GM10266 (cell line): ENCODE results near the gene MVK.

ENCODE experiments used
- DNase-seq: peaks from one replicate; pipeline ENCODE4 v3.0.0; 2012; ENCODE audit errors: extremely low spot score
- TF ChIP-seq, protein P1 (sequence below): IDR thresholded peaks from 2 replicates; pipeline ENCODE4 v1.5.1; 2012; ENCODE audit warnings: mild to moderate bottlenecking, low read depth; ENCODE audit not compliant: control insufficient read depth, insufficient read depth; ENCODE audit errors: missing control alignments

Gene MVK

DNA sequence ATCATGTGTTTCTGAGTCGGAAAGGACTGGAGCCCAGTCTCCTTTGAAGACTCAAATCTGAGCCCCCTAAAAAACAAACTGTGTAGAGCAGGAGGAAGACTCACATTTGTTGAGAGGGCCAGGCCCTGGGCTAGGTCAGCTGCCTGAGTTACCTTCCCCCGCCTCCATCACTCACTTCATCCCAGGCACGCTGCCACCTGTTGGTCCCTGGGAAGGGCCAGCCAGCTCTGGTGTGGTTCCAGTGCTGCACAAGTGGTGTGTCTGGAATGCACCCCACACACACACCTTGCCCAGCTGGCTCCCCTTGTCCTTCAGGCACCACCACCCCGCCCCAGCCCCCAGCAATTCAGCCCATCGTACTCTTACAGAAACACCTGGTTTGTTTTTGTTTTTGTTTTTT is 9.0 kb downstream of the MVK start:
- TF ChIP-seq, protein P1, sequence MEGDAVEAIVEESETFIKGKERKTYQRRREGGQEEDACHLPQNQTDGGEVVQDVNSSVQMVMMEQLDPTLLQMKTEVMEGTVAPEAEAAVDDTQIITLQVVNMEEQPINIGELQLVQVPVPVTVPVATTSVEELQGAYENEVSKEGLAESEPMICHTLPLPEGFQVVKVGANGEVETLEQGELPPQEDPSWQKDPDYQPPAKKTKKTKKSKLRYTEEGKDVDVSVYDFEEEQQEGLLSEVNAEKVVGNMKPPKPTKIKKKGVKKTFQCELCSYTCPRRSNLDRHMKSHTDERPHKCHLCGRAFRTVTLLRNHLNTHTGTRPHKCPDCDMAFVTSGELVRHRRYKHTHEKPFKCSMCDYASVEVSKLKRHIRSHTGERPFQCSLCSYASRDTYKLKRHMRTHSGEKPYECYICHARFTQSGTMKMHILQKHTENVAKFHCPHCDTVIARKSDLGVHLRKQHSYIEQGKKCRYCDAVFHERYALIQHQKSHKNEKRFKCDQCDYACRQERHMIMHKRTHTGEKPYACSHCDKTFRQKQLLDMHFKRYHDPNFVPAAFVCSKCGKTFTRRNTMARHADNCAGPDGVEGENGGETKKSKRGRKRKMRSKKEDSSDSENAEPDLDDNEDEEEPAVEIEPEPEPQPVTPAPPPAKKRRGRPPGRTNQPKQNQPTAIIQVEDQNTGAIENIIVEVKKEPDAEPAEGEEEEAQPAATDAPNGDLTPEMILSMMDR, result no peak
- DNase-seq, result no peak

DNA sequence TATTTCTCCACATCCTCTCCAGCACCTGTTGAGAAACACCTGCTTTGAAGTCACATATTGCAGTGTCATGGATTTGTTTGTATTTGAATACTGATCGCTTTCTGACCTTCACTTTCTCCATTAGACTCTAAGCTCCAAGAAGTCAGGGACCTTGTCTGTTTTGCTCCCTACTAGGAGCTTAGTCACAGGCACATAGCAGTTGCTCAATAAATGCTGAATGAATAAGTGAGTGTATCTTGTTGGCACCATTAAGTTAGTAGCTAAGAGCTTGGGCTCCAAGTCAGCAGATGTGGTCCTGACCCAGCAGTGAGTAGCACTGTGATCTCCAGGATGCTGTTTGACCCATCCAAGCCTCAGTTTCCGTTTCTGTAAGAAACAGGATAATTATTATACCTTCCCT is 10.1 kb downstream of the MVK start:
- DNase-seq, result no peak
- TF ChIP-seq, protein P1, result no peak

DNA sequence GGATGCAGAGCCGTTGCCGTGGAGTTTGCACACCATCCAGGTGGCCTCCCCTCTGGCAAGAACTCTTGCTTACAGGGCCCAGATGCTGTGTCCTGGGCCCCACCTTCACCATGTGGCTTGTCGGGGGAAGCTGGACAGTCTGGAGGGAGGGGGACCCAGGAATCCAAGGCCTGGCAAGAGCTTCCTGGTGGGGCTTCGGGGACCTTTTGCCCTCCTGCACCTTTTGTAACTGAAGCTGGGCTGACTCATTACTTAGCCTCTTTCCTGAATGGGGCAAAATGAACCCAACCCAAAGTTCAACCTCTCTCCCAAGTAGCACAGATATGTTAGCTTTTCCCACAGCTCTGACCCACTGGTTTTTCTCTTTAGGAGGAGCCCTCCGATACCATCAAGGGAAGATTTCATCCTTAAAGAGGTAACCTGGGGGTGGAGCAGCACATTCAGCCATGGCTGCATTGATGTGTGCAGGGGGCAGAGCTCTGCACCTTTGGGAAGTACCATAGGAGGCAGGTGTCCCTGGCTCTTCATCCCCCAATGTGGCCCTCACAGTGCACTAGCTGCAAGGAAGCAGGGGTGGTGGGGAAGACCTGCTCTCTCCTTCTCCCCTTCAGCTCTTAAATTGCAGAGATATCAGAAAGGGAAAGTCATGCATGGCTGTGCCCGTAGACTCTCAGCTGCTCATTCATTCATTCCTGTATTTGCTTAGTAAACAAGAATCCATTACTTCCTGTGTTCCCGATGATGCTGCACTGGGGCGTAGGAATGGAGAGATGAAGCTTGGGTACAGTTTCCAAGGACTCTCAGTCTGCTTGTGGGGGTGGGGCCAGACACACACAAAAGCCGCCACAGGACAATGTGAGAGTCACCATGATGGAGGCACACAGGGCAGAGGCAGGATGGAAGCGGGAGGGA is 13.0 kb downstream of the MVK start:
- TF ChIP-seq, protein P1, result no peak
- no peak for DNase-seq

DNA sequence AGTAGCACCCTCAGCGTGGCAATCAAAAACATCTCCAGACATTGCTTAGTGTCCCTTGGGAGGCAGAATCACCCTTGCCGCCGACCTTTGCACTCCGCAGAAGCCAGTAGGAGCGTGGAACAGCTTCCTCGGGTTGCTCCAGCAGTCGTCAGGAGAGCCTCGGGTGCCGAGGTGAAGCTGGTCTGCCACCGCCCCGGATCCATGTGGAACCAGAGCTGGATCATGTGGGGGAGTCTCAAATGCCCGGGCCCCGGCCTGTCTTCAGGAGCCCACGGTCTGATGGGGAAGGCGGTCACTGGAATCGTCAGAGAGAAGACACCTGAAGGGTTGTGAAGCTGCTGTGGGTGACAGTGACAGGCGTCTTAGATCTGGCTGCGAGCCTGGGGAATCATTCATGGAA is 14.3 kb downstream of the MVK start:
- no peak for DNase-seq
- TF ChIP-seq, protein P1, result no peak

DNA sequence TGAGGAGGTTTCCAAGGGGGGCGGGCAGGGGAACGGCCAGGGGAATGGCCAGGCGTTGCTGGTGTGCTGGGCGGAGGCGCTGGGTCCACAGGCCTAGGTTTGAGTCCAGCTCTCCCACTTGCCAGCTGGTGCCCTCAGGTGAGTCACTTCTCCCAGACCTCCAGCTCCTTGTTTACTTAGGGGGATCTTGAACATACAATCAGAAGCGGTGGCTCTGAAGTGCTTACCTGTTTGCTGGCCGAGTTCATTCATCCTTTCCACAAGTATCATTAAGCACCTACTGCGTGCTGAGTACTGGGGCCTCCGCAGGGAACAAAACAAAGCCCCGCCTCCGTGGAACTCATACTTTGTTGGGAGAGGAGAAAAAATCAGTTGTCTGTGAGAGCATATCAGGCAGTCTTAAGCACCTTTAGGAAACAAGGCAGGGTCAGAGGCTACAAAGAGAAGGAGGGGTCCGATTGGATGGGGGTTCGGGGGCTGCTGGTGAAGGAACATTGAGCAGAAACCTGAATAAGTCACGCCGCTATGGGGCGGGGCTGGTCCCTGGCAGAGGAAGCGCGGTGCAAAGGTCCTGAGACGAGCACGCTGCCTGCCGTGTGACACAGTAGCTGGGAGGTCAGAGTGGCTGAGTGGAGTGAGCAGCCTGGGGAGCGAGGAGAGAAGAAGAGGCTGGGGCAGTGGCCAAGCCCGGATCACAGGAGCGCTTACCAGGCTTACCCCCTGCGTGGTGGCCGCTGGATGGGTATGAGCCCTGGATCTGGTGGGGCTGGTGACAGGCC is 15.1 kb downstream of the MVK start:
- TF ChIP-seq, protein P1, result no peak
- DNase-seq, result no peak

DNA sequence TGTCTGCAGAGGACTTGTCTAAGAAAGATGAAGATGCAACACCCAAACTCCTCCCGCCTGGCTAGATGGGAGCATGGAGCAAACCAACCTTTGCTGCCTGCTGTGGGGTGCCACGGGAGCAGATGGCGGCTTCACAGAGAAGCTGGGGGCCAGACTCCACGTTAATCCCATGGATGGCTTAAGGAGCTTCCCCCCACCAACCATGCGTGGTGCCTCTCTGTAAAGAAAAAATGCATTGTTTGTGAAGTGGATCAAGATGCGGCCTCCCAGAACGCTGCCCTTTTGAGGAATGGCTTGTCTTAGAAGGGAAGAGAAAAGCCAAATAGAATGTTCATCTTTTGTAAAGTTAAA is 15.6 kb downstream of the MVK start:
- TF ChIP-seq, protein P1, result no peak
- DNase-seq, result no peak
